ENCODE data around the gene MT1G.
"Not testable (repeated sequence)": the region's sequence is repeated elsewhere in the genome, so short reads cannot be mapped to it uniquely, and the experiment has no call there.

The MT1G gene

GRCh38 chr16:56670620-56670934, 2.7 kb upstream of the MT1G start:
- no peak overlapping the region for H3K27ac ChIP-seq
- TF ChIP-seq, protein P1, sequence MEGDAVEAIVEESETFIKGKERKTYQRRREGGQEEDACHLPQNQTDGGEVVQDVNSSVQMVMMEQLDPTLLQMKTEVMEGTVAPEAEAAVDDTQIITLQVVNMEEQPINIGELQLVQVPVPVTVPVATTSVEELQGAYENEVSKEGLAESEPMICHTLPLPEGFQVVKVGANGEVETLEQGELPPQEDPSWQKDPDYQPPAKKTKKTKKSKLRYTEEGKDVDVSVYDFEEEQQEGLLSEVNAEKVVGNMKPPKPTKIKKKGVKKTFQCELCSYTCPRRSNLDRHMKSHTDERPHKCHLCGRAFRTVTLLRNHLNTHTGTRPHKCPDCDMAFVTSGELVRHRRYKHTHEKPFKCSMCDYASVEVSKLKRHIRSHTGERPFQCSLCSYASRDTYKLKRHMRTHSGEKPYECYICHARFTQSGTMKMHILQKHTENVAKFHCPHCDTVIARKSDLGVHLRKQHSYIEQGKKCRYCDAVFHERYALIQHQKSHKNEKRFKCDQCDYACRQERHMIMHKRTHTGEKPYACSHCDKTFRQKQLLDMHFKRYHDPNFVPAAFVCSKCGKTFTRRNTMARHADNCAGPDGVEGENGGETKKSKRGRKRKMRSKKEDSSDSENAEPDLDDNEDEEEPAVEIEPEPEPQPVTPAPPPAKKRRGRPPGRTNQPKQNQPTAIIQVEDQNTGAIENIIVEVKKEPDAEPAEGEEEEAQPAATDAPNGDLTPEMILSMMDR (IDR thresholded peaks at IDR 0.05) = no peak
- H3K36me3 ChIP-seq = no peaks in the 10 kb centered on the region
- no peaks in the 10 kb centered on the region for H3K4me1 ChIP-seq (ENCODE audit: control insufficient read depth in 1 of 2, insufficient read depth in 1 of 2, low read depth in 1 of 2, low read length in 1 of 2)
- H3K27me3 ChIP-seq = peaks cover 100% of the 10 kb centered on the region
- no peak overlapping the region for H3K4me3 ChIP-seq (ENCODE audit: low read depth in 1 of 2, low read length in 1 of 2)
- H3K9me3 ChIP-seq = no peaks in the 10 kb centered on the region

- H3K4me3 ChIP-seq (ENCODE audit: low read depth in 1 of 2, low read length in 1 of 2) = no peak overlapping the region
- no peak overlapping the region for H3K27ac ChIP-seq
- H3K27me3 ChIP-seq = peaks cover 100% of the 10 kb centered on the region
- TF ChIP-seq, protein P1 (IDR thresholded peaks at IDR 0.05) = no peak
- no peaks in the 10 kb centered on the region for H3K9me3 ChIP-seq
- H3K4me1 ChIP-seq (ENCODE audit: control insufficient read depth in 1 of 2, insufficient read depth in 1 of 2, low read depth in 1 of 2, low read length in 1 of 2) = no peaks in the 10 kb centered on the region
- H3K36me3 ChIP-seq = no peaks in the 10 kb centered on the region
These were observed 2.2 kb upstream of the MT1G start for GRCh38 chr16:56669840-56670619.

DNA sequence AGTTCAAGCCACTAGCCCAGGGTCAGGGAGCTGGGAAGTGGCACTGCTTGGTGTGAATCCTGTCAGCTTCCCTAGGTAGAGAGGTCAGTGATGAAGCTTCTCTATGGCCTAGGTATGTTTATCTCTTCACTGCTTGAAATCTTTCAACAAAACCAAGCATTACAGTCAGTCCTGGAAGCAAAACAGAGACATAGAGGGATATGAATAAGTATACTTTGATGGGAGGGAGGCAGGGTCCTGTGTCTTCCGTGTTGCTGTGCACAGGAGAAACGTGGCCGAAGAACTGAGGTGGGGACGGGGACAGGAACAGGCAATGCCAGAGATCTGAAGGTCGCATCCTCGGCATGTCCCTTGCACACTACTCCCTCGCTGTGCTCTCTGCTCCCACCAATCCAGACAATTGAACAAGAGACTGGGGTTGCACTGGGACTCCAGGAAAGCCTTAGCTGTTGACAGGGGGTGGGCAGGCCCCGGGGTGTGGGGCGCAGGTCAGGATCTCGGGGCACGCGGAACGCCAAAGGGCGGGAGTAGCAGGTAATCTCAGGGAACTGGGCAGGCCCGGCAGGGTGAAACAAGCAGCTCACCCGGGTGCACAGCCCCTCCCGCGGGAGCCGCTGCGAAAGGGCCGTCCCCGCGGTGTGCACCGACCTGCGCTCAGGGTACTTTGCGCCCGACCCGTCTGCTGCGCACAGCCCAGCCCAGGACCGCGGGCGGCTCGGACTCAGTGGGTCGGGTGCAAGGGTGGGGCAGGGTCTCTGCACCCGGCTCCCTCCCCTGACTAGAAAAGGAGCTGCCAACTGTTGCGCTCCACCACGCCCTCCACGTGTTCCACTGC, 1.4 kb upstream of the MT1G start, which contains the start of gene MT1H:
MT1H (plus strand) TSS at position 810 of the 835 bp plus-strand sequence. CDS start 71 bp downstream, outside the sequence.
- TF ChIP-seq, protein P1 (IDR thresholded peaks at IDR 0.05) = no peak
- no peaks in the 10 kb centered on the region for H3K36me3 ChIP-seq
- H3K4me1 ChIP-seq (ENCODE audit: control insufficient read depth in 1 of 2, insufficient read depth in 1 of 2, low read depth in 1 of 2, low read length in 1 of 2) = no peaks in the 10 kb centered on the region
- H3K27me3 ChIP-seq = peaks cover 100% of the 10 kb centered on the region
- H3K27ac ChIP-seq = no peak within 1 kb of the TSS
- no peak within 1 kb of the TSS for H3K4me3 ChIP-seq (ENCODE audit: low read depth in 1 of 2, low read length in 1 of 2)
- no peaks in the 10 kb centered on the region for H3K9me3 ChIP-seq

DNA sequence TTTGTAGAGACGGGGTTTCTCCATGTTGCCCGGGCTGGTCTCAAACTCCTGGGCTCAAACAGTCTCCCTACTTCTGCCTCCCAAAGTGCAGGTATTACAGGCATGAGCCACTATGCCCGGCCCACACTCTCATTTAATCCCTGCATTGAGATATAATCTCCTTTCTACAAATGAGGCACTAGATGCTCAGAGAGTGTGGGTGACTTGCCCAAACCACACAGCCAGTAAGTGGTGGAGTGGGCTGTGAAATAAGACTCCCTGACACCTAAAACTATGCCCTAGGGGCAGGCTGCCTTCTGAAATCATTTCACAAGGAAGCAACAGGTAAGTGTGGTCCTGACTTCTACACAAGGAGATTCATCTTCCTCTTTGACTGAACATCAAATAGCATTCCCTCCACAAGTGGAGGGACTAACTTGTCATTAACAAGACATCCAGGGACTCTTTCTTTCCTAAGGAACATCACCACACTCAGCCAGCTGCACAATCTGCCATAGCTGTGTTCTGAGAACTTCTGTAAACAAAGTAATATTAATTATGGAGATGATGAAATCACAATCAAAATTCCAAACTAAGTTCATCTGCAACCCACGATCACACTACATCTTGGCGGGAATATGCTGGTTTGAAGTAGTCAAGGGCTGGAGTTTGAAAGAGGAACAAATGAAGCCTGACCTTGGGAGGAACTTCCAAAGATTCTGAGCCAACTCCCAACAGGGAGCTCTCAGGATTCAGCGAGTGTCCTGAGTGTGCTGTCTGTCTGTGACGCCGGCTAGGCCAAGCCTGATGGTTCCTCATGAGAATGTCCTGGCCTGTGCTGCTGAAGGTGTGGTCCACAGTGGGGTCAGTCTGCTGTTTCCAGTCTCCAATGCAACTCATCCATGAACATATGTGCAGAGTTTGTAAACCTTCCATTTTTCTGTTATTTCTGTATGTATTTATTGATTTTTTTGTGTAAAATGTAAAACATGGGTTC, 2.3 kb downstream of the MT1G start:
- H3K36me3 ChIP-seq; H3K27ac ChIP-seq; H3K9me3 ChIP-seq; H3K4me3 ChIP-seq (ENCODE audit: low read depth in 1 of 2, low read length in 1 of 2); H3K4me1 ChIP-seq (ENCODE audit: control insufficient read depth in 1 of 2, insufficient read depth in 1 of 2, low read depth in 1 of 2, low read length in 1 of 2): not testable (repeated sequence)
- peaks cover 100% of the 10 kb centered on the region for H3K27me3 ChIP-seq

- Histone ChIP-seq H3K4me3 (ENCODE audit: low read depth in 1 of 2, low read length in 1 of 2) (no peak overlapping the region), H3K9me3 (no peaks in the 10 kb centered on the region), H3K36me3 (no peaks in the 10 kb centered on the region), H3K27ac (no peak overlapping the region), H3K4me1 (ENCODE audit: control insufficient read depth in 1 of 2, insufficient read depth in 1 of 2, low read depth in 1 of 2, low read length in 1 of 2) (no peaks in the 10 kb centered on the region), H3K27me3 (peaks cover 98% of the 10 kb centered on the region)
- TF ChIP-seq, protein P1 (IDR thresholded peaks at IDR 0.05) = no peak
These were observed 3.4 kb downstream of the MT1G start for GRCh38 chr16:56664506-56664905.

All from neutrophil (primary cell).